ENCODE data around the gene RCC1.
"Not testable (repeated sequence)": the region's sequence is repeated elsewhere in the genome, so short reads cannot be mapped to it uniquely, and the experiment has no call there.

RCC1 gene

DNA sequence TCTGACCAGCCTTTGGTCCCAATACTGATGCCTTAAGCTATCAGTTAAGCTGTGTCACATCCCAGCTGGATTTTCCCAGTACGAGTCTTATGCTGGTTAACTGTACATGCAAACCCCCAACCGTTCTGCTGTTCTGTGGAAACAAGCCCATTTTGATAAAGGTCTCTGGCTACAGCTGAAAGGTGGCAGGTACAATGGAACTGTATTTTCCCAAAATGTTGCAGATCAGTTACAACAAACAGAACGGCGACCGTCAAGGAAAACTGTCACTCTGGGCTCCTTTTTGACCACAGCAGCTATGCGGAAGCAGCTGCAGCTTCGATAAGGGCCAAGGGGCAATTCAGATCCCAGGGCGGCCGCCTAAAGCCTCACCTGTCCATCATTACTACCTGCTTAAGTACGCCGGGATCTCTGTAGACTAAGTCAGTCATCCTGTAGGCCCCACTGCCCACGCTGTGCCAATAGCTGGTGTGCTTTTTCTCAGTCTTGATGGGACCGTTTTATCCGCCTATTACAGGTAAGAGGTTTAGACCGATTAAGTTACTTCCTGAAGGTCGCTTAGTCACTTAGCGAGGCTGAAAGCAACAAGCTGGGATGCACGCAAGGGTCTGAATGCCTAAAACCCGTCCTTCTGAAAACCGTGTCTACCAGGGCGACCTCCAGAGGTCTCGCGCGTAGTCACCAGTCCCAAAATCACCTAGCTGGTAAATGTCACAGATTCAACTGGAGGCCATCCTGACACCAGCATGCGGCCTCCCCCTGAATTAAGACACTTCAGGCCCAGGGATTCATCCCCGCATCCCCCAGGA, 75.1 kb downstream of the RCC1 start:
- peak; percentile 75; the same call in 1 of the 2 replicates for TF ChIP-seq HDGF (IDR thresholded peaks at IDR 0.05; ENCODE audit: borderline replicate concordance)
- TF ChIP-seq, protein P1, sequence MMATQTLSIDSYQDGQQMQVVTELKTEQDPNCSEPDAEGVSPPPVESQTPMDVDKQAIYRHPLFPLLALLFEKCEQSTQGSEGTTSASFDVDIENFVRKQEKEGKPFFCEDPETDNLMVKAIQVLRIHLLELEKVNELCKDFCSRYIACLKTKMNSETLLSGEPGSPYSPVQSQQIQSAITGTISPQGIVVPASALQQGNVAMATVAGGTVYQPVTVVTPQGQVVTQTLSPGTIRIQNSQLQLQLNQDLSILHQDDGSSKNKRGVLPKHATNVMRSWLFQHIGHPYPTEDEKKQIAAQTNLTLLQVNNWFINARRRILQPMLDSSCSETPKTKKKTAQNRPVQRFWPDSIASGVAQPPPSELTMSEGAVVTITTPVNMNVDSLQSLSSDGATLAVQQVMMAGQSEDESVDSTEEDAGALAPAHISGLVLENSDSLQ (IDR thresholded peaks at IDR 0.05) = peak; percentile 70
- no peak for TF ChIP-seq ZNF384 (IDR thresholded peaks at IDR 0.05)
- peak; percentile 68 for DNase-seq (ENCODE audit: extremely low spot score)
- ChIA-PET POLR2A (interaction anchor here (0.6 to 4.1 kb wide), 50 partner anchors 9 to 704 kb away, joined by 3 to 92 read pairs (median 6); partner anchors contain the start of genes ATP5IF1, EYA3, GMEB1 and PHACTR4), CTCF (interaction anchor here (0.9 to 1.4 kb wide), 6 partner anchors 10 to 333 kb away, joined by 3 to 5 read pairs (median 4); no protein-coding TSS in a partner anchor)

DNA sequence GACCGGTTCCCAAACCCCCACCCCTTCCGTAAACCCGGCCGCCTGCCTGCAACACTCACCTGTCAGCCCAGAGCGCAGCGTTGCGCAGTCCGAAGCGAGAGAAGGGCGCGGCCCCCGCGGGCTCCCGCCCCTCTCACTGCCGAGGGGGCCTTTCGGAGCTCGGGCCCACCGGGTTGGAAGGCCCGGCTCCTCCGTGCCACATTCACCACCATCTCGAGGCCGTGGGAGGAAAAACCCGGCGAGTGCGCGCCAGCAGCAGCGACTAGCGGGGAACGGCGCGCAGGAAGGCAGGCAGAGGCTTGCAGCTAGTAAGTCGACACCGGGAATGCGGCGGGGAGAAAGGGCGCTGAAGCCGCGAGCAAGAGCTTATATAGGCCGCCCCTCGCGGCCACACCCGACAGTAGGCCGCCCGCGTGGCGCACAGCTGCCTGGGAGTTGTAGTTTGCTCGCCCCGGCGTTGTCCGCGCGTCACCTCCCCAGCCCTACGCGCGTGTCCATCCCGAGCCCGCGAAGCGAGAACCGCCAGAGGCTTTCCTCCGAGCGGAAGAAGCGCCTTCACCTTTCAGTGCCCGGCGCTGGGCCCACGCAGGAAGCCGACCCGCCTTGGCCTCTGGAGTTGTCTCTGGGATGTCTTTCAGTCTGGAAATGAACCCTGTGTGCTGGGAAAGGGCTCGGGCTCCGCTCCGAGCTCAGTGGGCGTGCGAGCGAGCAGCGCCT, 75.8 kb downstream of the RCC1 start:
- CTCF ChIA-PET = interaction anchor here (0.9 to 1.3 kb wide), 5 partner anchors 9 to 333 kb away, joined by 3 to 5 read pairs (median 4); no protein-coding TSS in a partner anchor
- TF ChIP-seq NFRKB (IDR thresholded peaks at IDR 0.05) = no peak
- peak; percentile 99 for TF ChIP-seq ELF4 (IDR thresholded peaks at IDR 0.05)
- no peak for TF ChIP-seq BHLHE40 (IDR thresholded peaks at IDR 0.05; ENCODE audit: borderline replicate concordance)
- peak; percentile 44; the same call in 1 of the 2 replicates for TF ChIP-seq FOXM1 (IDR thresholded peaks at IDR 0.05; ENCODE audit: borderline replicate concordance)
- peak; percentile 43; the same call in 1 of the 2 replicates for TF ChIP-seq CTBP1 (IDR thresholded peaks at IDR 0.05; ENCODE audit: borderline replicate concordance)
- peak; percentile 97 for TF ChIP-seq L3MBTL2 (conservative IDR thresholded peaks at IDR 0.05)
- TF ChIP-seq TARDBP (IDR thresholded peaks at IDR 0.05) = peak; percentile 88
- POLR2A ChIA-PET = interaction anchor here (0.6 to 4.1 kb wide), 57 partner anchors 9 to 704 kb away, joined by 3 to 92 read pairs (median 5); partner anchors contain the start of genes ATP5IF1, EYA3, GMEB1 and MED18
- peak; percentile 100 for DNase-seq (ENCODE audit: extremely low spot score)

DNA sequence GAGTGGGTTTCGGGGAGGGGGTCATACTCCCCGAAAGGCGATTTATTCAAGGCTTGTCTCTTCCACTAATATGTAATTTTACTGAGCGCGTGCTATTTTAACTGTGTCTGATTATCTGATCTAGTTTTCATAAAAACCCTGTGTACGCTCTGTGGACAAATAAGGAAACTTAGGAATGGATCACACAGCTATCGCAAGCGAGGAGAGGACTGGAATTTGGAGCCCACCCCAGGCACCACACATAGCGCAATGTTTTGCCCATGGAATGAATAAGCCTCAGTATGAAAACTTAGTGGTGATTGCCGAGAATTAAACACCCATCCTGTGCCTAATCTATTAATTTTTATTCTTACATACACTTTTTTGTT, 76.4 kb downstream of the RCC1 start:
- TF ChIP-seq, protein P1 (IDR thresholded peaks at IDR 0.05) = no peak
- peak; percentile 56 for DNase-seq (ENCODE audit: extremely low spot score)
- POLR2A ChIA-PET = interaction anchor here (0.7 to 4.1 kb wide), 48 partner anchors 8 to 705 kb away, joined by 3 to 92 read pairs (median 6); partner anchors contain the start of genes ATP5IF1, EYA3, GMEB1 and MED18
- CTCF ChIA-PET = interaction anchor here (0.9 to 1.2 kb wide), 2 partner anchors 8 to 333 kb away, joined by 4 to 5 read pairs; no protein-coding TSS in a partner anchor

DNA sequence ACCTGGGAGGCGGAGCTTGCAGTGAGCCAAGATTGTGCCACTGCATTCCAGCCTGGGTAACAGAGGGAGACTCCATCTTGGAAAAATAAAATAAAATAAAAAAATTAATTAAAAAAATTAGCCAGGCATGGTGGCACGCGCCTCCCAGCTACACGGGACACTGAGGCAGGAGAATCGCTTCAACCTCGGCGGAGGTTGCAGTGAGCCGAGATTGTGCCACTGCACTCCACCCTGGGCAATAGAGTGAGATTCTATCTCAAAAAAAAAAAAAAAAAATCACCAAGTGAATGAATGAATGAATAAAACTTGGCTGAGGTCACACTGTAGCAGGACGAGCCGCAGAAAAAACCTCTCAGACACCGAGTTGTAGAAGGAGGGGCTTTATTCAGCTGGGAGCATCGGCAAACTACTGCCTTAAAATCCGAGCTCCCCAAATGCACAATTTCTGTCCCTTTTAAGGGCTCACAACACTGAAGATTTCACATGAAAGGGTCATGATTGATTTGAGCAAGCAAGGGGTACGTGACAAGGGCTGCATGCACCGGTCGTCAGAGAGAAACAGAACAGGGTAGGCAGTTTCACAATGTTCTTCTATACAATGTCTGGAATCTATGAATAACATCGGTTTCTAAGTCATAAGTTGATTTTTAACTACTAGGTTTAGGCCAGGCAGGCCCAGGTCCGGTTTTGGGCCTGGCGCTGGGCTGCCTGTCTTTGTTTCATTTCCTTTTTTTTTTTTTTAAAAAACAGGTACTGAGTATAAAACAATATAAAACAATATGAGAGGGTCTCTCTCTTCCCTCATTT, 80.9 kb downstream of the RCC1 start:
- CTCF ChIA-PET; DNase-seq (ENCODE audit: extremely low spot score): not testable (repeated sequence)
- POLR2A ChIA-PET = interaction anchor here (0.6 kb wide), 1 partner anchor 74 kb away, joined by 3 read pairs; no protein-coding TSS in a partner anchor

All from HEK293T (cell line).